Hepatic stellate cell (primary cell): ENCODE measurements around the gene USP20.

Experiments used
- DNase-seq: peaks from one replicate; pipeline ENCODE4 v3.0.0; 2011; ENCODE audit warnings: low spot score

USP20 gene

DNA sequence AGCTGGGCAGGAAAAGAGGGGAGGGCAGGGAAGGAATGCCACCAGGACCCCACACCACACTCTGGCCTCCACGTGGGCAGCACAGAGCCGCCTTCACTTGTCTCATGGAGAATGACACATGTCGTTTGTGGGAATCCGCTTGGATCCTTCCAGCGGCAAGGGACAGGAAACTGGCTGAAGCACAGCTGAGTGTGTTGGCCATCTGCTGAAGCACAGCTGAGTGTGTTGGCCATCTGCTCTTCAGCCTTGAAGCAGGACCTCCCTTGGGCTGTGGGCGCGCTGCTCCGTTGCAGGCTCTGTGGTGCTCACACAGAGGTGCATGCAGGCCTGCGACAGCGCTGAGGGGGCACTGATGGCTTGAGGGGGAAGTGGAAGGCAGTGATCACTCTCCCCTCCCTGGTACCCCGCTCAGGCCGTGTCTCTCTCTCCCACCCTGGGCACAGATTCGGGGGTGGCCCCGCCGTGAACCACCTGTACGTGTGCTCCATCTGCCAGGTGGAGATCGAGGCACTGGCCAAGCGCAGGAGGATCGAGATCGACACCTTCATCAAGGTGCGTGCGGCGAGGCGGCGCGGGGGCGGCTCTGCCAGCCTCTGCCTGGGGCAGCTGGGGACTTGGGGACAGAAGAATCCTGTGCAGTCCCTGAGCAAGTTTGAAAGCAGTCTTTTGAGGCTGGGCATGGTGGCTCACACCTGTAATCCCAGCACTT is 40.6 kb downstream of the USP20 start:
- no peak for DNase-seq

DNA sequence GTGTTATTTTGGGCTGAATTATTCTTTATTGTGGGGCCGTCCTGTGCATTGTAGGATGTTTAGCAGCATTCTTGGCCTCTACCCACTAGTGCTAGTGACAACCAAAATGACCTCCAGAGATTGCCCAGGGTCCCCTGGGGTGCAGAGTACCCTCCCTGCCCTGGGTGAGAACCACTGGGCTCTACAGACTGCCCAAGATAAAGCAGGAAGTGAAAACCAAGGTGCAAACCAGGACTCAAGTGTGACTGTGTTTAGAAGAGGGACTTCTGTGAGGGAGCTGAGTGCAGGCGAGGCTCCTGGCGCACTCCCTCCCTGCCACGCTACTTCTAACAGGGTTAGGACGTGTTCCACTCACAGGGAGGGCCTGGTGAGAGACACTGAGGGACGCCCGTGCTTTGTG is 41.6 kb downstream of the USP20 start:
- no peak for DNase-seq

DNA sequence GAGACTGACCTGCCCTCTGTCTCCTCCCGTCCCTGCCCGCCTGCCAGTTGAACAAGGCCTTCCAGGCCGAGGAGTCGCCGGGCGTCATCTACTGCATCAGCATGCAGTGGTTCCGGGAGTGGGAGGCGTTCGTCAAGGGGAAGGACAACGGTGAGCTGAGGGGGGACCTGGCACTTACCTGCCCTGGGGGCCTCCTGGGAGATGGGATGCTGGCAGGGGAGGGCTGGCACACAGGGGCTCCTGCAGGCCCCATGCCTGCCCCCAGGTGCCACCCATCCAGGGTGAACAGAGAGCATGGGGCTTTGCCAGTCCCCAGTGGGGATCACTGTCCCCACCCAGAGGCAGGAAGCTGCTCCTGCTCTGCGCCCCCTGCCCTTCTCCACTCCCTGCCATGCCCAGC is 43.0 kb downstream of the USP20 start:
- no peak for DNase-seq

DNA sequence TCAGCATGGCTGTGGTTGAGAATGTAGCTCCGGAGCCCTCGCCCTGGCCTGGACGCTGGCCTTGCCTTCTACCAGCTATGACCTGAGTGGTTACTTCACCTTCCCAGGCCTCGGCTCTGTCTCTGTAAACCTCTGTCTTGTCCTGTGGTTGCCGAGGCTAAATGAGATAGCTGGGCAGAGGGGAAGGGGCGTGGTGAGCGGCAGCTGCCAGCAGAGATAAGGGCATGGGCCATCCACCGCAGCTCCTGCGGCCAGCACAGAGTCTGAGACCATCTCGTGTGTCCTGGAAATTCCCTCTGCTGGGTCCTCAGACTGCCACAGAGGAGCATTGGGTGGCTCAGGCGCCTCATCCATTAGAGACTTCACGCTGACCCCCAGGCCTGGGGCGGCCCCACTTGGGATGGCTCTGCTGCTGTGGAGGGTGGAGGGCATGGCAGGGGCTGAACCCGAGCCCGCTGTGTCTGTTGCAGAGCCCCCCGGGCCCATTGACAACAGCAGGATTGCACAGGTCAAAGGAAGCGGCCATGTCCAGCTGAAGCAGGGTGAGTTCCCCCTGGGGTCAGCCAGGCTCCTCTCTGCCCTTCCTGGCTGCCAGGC is 43.9 kb downstream of the USP20 start:
- DNase-seq: no peak

DNA sequence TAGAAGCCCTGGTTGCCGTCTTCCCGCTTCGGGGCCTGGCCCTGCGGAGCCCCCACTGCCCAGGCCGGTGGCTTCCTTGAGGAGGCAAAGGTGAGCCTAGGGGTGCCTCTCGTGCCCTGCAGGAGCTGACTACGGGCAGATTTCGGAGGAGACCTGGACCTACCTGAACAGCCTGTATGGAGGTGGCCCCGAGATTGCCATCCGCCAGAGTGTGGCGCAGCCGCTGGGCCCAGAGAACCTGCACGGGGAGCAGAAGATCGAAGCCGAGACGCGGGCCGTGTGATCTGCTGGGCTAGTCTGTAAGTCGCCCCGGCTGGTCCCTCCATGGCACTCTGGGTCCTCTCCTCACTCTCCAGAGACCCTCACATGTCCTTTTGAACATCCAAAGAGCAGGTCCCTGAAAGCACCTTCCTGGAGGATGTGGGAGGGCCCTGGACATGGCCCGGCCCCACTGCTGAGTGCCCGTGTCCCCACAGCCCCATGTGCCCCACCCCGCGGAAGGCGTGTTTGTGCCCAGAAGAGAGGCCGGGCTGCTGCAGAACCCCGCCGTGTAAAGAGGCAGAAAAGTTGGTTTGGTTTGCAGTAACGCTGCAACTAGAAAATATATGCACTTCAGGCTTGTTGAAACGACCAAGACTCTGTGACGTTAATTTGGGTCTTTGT is 44.9 kb downstream of the USP20 start:
- DNase-seq: no peak

DNA sequence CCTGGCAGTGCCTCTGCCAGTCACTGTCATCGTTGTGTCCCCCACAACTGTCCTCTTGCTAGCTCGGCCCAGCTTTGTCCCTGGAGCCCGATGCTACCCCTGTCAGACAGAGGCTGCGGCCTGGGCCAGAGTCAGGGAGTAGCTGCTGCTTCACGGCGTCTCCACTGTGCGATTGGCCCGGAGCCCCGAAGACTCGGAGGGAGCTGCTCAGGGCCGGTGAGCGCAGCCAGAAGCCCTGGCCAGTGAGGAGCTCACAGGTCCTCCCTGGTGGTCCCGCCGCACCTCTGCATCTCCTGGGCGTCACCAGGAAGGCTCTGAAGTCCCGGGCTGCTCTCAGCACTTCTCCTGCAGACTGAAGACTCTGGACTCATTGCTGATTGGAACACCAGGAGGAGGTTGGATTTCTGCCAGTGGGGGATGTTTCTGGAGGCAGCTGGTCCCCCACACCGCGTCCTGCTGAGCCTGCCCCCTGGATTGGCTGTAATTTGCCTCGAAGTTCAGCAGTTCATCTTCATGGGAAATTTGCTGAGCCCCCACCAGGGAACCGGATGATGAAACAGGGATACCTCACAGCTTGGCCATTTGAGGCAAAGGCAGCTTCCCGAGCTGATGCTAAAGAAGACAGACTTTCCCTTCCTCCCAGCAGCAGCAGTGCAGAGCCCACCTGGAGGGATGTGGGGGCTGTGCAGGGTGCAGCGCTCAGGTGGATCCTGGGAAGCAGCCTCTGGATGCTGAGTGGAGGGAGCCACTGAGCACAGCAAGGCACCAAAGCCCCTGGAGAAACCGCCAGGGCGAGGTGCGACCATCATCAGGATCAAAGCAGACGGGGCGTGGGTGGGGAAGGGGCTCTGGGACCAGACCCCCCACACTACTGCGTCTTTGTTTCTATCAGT is 45.6 kb downstream of the USP20 start:
- DNase-seq: no peak

DNA sequence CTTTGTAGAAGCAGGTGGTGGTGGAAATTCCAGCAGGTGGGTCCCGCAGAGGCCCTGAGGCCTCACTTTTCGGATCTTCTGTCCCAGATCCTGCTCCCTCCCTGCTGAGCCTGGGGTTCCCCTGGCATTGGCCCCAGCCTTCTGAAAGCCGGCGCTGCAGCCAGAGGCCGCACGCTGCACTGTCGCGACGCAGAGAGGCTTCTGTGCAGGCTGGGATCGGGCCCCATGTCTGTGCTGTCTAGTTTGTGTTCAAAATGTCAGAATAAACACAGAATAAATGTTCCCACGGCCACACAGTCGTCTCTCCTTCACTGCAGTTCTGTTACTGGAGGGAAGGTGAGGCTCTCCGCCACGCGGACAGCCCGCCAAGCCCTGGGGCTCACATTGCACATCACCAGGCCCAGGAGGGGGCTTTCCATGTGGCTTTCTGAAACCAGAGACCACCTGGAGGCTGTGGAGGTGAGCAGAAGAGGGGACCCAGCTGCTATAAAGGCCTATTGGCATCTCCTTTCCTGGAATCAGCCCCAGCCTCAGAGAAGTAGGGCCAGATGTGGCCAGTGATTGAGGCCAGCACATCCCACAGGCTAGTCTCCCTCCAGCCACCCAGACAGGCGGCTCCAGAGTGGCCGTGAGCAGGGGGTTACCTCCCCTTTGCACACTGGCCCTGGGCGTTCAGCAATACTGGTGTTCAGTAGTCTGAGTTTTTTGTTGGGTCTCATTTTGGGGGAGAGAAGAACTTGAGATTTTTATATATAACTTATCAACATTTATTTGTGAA is 46.5 kb downstream of the USP20 start:
- DNase-seq: no peak

DNA sequence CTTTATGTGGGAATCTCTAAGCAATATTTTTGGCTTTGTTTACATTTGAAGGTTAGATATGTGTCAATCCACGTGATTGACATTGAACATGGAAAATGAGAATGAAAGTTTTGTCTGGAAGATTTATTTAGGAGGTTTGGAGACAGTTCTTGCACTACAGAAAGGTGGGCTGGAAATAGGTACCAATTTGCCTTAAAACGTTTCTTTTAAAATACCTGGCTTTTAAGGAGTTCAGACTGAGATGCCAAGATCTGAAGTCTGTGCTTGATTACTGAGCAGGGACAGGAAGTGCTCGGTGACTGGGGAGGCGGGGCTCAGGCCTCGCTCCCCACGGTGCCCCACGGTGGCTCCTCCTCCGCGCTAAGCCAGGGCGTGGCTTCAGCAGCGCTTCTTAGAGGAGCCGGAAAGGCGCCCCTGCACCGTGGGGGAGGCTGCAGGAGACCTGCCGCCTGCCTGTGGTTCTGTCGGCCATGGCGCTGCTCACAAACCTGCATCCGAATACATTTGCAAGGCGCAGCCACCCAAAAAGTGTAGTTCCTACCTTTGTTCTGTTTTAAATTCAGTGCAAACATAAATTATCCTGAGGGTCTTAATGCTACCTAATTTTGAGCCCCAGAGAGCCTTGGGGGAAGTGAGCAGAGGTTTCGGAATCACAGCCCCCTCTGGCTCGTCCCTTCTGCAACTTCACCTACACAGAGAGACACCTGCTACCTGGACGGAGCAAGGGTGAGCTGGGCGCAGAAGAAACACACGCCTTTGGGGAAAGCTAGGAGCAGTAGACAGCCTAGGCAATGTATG is 49.2 kb downstream of the USP20 start:
- DNase-seq: peak; percentile 85

DNA sequence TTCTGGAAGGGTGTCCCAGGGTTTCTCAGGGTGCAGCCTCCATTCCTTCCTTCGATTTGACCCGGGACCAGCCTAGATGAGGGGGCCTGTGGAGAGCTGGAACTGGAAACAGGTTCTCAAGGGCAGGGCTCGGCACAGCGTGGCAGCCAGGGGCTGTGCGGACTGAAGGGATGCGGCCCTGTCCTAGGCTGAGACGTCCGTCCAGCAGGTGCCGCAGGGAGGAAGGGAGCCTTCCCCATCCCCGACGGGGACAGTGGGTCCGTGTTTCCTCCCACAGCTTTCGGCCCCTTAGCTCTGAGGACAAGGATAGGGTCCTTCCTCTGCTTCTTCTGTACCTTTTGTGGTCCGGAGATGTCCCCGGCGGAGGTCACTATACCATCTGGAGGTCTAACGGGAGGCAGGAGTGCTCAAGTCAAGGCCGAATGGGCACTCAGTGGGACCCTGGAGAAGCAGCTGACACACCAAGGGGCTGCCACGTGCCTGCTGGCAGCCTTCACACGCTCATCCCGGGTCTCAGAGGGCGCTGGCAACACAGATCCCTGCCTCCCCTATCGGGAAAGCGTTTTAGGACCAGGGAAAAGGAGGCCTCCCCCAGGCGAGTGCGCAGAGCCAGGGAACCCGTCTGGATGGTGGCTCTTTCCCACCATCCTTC is 49.9 kb downstream of the USP20 start:
- no peak for DNase-seq

DNA sequence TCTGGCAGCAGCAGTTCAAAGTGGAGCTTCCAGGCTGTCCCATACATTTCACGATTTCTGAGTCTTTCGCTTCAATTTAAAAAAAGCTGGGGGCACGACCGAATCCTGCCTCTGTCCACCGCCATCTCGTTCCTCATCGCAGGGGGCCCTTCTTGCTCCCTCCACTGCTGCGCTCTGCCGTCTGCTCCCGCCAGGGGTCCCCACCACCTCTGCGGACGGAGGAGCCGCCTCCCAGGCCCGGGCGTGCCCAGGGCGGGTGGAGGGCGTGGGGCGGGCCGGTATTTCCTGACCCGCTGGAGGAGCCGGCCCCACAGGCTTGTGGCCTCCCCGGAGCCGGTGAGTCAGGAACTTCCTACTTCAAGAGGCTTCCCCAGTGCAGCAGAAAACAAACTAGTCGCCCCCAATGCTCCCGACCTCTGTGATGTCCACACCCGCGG is 50.4 kb downstream of the USP20 start:
- DNase-seq: peak; percentile 93

DNA sequence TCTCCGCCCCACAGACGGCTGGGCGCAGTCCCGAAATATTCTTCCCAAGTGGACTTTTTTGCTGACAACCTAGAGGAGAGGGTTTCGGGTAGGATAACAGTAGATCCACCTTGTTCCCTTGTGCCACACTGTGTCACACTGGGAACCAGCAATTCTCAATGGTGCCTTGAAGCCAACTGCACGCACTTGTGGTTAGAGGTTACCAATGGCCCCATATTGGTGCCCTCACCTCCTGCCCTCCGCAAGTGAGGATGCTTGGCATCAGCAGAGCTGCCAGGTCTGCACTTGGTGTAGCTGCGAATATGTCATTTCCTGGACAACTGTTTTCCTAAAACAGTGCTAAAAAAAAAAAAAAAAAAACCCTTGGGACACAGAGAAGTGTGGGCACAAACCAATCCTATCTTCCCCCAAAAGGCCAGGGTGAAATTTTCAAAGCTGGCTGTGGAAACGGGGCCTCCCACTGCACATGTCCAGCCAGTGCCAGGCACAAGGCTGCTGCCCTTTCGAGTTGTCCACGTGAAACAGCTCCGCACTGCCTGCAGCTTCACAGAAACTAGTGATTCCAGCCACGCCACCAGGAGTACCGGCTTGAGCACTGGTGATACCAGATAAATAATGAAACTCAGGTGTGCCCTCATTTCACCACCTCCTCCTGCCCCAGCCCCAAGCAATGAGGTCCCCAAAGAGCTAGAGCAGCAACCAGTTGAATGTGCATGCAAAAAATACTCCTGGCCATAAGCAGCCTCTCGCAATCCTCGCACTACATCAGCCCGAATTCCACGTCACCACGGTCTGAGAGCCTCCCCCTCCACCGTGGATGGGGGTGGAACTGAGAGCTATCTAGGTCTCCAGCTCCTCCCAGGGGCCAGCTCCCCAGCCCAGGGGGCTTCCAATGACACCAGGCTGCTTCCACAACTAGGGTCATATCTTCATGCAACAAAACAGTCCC is 51.2 kb downstream of the USP20 start:
- DNase-seq: no peak

DNA sequence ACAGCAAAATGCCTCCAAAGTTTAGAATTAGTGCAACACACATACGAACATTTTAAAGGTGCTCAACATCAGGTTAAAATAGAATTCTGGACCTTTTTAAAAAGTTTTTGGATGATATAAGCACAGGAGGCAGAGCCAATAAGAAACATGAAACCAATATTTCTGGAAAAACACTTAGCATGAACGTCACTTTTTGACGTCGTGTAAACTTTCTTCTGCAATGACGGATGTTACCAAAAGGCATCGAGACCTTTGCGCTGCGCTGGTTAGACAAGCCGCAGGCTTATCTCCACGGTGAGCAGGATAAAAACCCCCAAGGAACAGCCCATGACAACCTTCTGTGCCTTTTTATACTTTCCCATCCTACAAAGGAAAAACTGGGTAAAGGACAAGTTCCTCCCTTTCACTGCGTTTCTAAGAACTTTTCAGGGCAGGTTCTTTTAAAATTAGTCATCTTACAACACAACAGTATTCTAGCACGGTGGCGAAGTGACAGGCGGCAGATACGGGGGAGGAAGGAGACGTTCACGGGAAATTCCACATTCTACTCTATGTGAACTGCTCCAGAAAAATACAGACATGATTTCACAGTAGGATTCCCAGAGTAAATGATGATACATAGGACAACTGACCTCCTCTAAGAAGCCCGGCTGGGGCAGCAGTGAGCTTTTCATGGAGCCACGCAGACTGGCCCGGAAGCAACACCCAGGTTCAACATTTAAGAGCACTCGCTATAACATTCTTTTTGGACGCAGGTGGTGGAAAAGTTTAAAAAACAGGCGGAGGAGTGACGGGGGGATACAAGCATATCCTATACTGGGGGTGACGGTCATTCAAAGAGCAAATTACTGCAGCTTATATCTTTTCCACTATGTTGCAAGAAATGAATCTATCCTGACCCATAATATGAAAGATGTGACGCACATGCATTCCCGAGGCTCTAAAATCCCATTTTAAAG is 52.4 kb downstream of the USP20 start:
- DNase-seq: peak; percentile 67

DNA sequence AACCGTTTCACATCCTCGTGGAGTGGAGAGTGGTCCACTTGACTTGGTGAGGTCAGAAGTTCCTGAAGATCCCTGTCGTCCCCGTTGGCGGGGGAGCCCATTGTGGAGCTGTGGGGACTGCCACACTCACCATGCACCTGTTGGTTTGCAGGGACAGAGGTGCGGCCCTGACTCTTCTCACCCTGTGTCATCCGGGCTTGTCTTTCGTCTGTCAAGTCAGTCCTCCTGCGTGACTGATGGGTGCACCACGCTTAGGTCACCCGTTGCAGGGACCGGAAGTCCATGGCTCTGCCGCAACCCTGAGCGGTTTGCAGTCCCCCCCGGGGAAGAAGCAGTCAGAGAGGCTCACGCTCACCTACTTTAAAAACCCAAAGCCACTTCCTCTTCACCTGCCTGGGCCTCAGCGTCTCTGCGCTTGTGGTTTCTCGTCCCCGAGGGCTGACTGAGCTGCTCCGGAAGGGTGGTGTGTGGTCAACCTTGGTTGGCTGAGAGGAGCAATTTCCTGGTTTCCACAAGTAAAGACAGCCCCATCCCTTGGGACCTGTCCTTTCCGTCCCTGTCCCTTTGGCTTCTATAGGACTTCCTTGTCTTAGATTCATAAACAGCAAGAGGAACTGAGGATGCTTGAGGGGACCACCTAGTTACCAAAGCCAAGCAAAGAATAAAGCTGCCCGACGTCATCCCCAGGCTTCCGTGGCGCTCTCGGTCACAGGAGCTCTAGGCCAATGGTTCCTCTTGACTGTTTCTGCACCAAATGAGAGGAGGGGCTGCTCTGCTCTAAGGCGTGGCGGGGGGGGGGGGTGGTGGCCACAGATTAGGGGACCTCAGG is 53.2 kb downstream of the USP20 start:
- DNase-seq: no peak

DNA sequence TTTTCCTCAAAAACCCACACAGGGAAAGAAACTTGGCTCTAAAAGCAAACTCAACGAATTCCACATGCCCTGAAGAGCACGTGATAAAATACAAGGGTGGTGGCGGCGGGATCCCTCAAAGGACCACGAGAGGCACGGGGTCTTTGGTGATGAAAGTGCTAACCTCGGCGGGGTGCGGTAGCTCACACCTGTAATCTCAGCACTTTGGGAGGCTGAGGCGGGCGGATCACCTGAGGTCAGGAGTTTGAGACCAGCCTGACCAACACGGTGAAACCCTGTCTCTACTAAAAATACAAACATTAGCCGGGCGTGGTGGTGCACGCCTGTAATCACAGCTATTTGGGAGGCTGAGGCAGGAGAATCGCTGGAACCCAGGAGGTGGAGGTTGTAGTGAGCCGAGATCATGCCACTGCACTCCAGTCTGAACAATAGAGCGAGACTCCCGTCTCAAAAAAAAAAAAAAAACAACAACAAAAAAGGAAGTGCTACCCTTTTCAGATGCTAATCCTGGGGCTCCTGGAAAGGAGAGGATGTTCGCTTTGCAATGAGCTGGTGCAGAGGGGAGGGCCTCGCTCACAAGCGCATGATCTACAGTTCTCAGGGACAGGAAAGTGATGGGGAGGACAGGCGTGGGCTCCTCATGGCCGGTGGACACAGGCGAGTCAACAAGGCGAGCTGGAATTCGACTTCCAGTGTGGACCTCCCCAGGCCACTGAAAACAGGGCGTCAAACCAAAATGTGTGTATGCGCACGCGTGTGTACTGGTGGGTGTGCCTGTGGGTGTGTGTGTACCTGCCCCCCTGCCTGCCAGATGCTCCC is 54.1 kb downstream of the USP20 start:
- no peak for DNase-seq

DNA sequence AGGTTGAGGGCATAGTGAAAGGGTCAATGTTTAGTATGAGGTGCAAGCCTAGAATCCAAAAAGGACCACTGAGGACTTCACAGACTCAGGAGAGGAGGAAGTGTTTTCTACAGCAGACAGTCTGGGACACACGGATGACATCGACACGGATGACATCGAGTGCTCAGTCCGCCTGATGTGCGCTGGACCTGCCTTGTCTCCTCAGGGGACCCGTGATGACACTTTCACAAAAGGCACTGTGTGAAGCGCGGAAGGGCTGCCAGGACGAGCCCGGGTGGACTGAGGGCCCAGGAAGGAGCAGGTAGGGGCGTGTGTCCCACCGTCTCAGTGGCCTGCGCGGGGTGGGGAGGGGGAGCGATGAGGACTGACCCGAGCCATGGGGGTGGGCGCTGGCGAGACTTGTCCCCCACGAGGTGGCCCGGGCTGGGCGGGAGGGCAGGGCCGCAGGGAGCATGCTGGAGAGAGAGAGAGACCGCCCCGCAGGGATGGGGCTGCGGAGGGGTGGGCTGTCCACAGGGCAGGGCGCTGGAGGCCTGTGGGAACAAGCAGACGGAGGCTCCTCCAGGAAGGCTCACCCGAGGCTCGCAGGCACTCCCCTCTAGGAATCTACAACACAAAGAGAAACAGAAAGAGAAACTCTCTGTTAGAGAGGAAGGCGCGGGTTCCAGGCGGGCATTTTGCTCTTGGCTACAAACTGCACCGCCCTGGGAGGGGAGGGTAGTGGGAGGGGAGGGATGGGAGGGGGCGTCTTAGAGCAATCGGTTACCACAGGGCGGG is 54.9 kb downstream of the USP20 start:
- DNase-seq: no peak
